ENCODE data around the gene ACTR3C. TPM values are rescaled to one million over a fixed set of nuclear protein-coding genes. Genes with fewer than 3 reads are reported as not detected.

The ACTR3C gene
- polyA plus RNA-seq, 1 of the 3 experiments (the other 2 are of a cell fraction), result 0.35 TPM

GRCh38 chr7:150326657-150327268 is 3.4 kb upstream of the ACTR3C start:
- no peak for DNase-seq
- TF ChIP-seq MAX (IDR thresholded peaks at IDR 0.05; ENCODE audit: low read depth) (no peak), TEAD4 (IDR thresholded peaks at IDR 0.05; ENCODE audit: borderline replicate concordance, insufficient read depth) (no peak), MEF2A (IDR thresholded peaks at IDR 0.05; ENCODE audit: borderline replicate concordance, low read depth) (no peak), USF2 (IDR thresholded peaks at IDR 0.05; ENCODE audit: borderline replicate concordance, low read depth, low read length) (no peak), ELF1 (IDR thresholded peaks at IDR 0.05) (no peak), SIN3A (IDR thresholded peaks at IDR 0.05; ENCODE audit: borderline replicate concordance, low read depth, low read length) (no peak), USF1 (IDR thresholded peaks at IDR 0.05; ENCODE audit: borderline replicate concordance, low read depth) (no peak), RFX5 (IDR thresholded peaks at IDR 0.05; ENCODE audit: low read length) (no peak), TCF12 (IDR thresholded peaks at IDR 0.05) (no peak), RXRA (IDR thresholded peaks at IDR 0.05; ENCODE audit: borderline replicate concordance, low read depth) (no peak), POLR2AphosphoS5 (IDR thresholded peaks at IDR 0.05; ENCODE audit: low read depth, low read length) (no peak), RCOR1 (IDR thresholded peaks at IDR 0.05; ENCODE audit: low read length) (no peak), FOXJ3 (CRISPR knock-in tag; IDR thresholded peaks at IDR 0.05) (no peak), JUND (IDR thresholded peaks at IDR 0.05) (no peak), SMC3 (IDR thresholded peaks at IDR 0.05; ENCODE audit: low read depth, low read length) (no peak), EZH2phosphoT487 (IDR thresholded peaks at IDR 0.05; ENCODE audit: borderline replicate concordance, low read depth) (no peak), REST (IDR thresholded peaks at IDR 0.05; ENCODE audit: low read depth, low read length) (no peak), NRF1 (IDR thresholded peaks at IDR 0.05; ENCODE audit: low read depth, low read length) (no peak)
- peaks cover 0 to 7% of the 10 kb centered on the region in 2 experiments; a peak in 1 of 4 replicates for H3K4me1 ChIP-seq (ENCODE audit: control insufficient read depth in 1 of 2, insufficient read depth in 2 of 2, low read depth in 1 of 2, low read length in 1 of 2)
- no peak overlapping the region for H2AFZ ChIP-seq (ENCODE audit: low read depth)
- no peak overlapping the region for H3K9ac ChIP-seq
- peaks cover 5% of the 10 kb centered on the region; the same call in 1 of the 2 replicates for H3K27me3 ChIP-seq (ENCODE audit: insufficient read depth)
- no peaks in the 10 kb centered on the region for H4K20me1 ChIP-seq (ENCODE audit: insufficient read depth)
- no peaks in the 10 kb centered on the region for H3F3A ChIP-seq (replicated peaks; ENCODE audit: insufficient read depth)
- H3K4me3 ChIP-seq (ENCODE audit: low read depth in 2 of 2, low read length in 1 of 2), result no peak overlapping the region
- ChIA-PET POLR2A (no interaction called here), CTCF (interaction anchor here (1.3 to 1.5 kb wide), 2 partner anchors 29 to 32 kb away, joined by 3 to 4 read pairs; no protein-coding TSS in a partner anchor)
- no peaks in the 10 kb centered on the region for H3K36me3 ChIP-seq (replicated peaks in 1 of 2; ENCODE audit: control insufficient read depth in 1 of 2, insufficient read depth in 2 of 2, low read length in 1 of 2)
- 70% methylated on average over 4 of the region's 4 CpGs for WGBS (ENCODE audit: low lambda C conversion rate)
- H3K4me2 ChIP-seq, result no peak overlapping the region
- H3K9me3 ChIP-seq, result no peaks in the 10 kb centered on the region
- H3K9me2 ChIP-seq, result no peaks in the 10 kb centered on the region
- no peaks in the 10 kb centered on the region for H3K79me2 ChIP-seq (ENCODE audit: insufficient read depth)
- H3K27ac ChIP-seq (ENCODE audit: low read depth in 2 of 2, low read length in 1 of 2), result no peak overlapping the region
